GM21528 (cell line): ENCODE data around the gene MED8.

Experiments
- ATAC-seq: cut with Tn5 transposase; IDR thresholded peaks from one replicate; pipeline ENCODE4 v1.9.1; 2021; ENCODE audit warnings: mild to moderate bottlenecking, moderate library complexity; ENCODE audit not compliant: unreplicated experiment, low FRiP score

The MED8 gene

DNA sequence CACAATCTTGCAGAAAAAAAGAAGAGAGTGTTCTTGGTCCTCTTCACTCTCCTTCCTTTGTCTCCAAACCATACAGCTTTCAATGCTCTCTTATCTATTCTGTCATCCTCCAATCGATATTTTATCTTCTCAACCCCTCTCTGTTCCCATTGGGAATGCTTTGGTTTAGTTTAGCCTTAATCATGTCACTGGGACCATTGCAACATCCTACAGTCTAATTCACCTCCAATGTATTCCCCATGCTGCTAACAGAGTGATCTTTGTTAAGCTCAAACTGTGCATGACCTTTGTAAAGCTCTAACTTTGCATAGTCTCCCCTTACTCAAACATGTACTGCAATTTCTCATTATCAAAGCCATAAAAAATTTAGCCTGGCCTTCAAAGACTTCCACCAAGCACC is 49.0 kb downstream of the MED8 start:
- no peak for ATAC-seq

- no peak for ATAC-seq
These were observed 49.9 kb downstream of the MED8 start for GRCh38 chr1:43339584-43340232.

- ATAC-seq, result no peak
These were observed 51.6 kb downstream of the MED8 start for GRCh38 chr1:43338001-43338400.

- ATAC-seq, result no peak
These were observed 52.0 kb downstream of the MED8 start, which contains the start of gene MPL for GRCh38 chr1:43337588-43337987. TSS of gene MPL (plus strand) at chr1:43337818. CDS start at chr1:43337849, 31 bp downstream.

- no peak for ATAC-seq
These were observed 55.0 kb downstream of the MED8 start for GRCh38 chr1:43334453-43335205.
